Breast epithelium (tissue), 4 donors: Measurements from ENCODE around the gene SPATA12. TPM values are rescaled to one million over a fixed set of nuclear protein-coding genes. Genes with fewer than 3 reads are reported as not detected.

Source experiments
- DNase-seq, 2 donors: peaks; one replicate each; pipeline ENCODE4 v3.0.0-alpha.2; 2019; ENCODE audit warnings: low spot score in 2 of 2
- H3K27ac ChIP-seq, 2 donors: fragments of 200-600 bp; sonication (generic) in 1 of 2; one replicate each; pipeline ENCODE4 v1.5.1; 2016 to 2019; ENCODE audit warnings: mild to moderate bottlenecking in 1 of 2
- H3K27me3 ChIP-seq, 2 donors: fragments of 200-600 bp; sonication (generic) in 1 of 2; one replicate each; pipeline versions ENCODE4 v1.5.1 to v1.6.0; 2017 to 2019; ENCODE audit warnings: control low read depth in 1 of 2, mild to moderate bottlenecking in 1 of 2
- H3K36me3 ChIP-seq: fragments of 200-600 bp; one replicate; pipeline ENCODE4 v1.5.1; 2019
- H3K4me1 ChIP-seq, 2 donors: fragments of 200-600 bp; sonication (generic); one replicate each; pipeline ENCODE4 v1.5.1; 2016 to 2019; ENCODE audit warnings: control low read depth in 1 of 2
- H3K4me3 ChIP-seq, 3 donors: fragments of 200-600 bp; sonication (generic); 1 replicate in 2 of 3; 2 replicates in 1 of 3; pipeline ENCODE4 v1.5.1; 2016 to 2019; ENCODE audit warnings: mild to moderate bottlenecking in 3 of 3, moderate library complexity in 2 of 3
- H3K9me3 ChIP-seq, 2 donors: fragments of 200-600 bp; sonication (generic) in 1 of 2; one replicate each; pipeline ENCODE4 v1.5.1; 2016 to 2019; ENCODE audit warnings: control low read depth in 1 of 2
- POLR2A ChIP-seq: fragments of 450-650 bp; IDR thresholded peaks from one replicate; pipeline ENCODE4 v1.6.1; 2016; ENCODE audit warnings: antibody characterized with exemption, mild to moderate bottlenecking, moderate library complexity
- POLR2AphosphoS5 ChIP-seq, 3 donors: sonication (generic); formaldehyde crosslinking; IDR thresholded peaks; one replicate each; pipeline ENCODE4 v1.6.1; 2017; ENCODE audit warnings: antibody characterized with exemption in 3 of 3
- intact Hi-C: fragments of 100-400 bp; cut with DNase I; formaldehyde crosslinking; loops from one replicate; pipeline ENCODE4 v1.15.1; 2023; ENCODE audit warnings: low total_unique reads
- total RNA-seq, 3 donors: library from RNA; depleted of rRNA; stranded (reverse); fragments of >200 nt; gene quantifications; one replicate each; pipeline ENCODE4 v1.1.0, GENCODE V29; 2016
- TF ChIP-seq, protein P1 (sequence below), 3 donors: fragments of 450-650 bp; IDR thresholded peaks; one replicate each; pipeline ENCODE4 v1.5.1; 2016 to 2017; ENCODE audit warnings: antibody characterized with exemption in 3 of 3, mild to moderate bottlenecking in 3 of 3, moderate library complexity in 3 of 3

SPATA12 gene
- total RNA-seq, 3 donors from 2014 or later: 0.29 TPM; not detected in 2

DNA sequence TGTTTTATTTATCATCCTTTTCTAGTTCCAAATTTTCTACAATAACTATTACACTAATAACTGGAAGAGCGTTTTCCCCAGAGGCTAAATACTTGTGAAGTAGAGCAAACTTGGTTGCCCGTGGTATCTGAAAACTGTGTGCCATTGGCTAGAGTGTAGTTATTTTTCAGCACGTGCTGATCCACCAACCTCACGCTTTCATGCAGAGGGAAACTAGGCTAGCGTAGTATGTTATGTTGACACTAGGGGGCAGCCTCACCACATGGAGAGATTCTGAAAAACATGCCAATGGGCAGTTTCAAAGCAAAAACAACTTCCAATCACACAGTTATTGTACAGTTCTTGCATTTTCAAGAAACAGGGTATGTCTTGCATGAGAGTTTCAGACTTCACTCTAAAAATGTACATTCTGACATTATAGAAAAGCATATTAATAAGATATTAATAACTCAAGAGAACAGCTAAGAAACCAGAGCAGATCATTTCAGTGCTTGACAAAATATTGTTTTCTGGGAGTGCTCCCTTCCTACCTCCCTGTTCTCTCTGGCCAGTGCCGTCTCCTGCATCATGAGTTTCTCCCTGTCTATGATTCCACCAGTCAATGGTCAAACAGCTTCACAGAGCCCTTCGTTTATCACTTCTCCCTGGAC, 39.7 kb downstream of the SPATA12 start:
- intact Hi-C loops: no loop called here
- Histone ChIP-seq H3K4me1 (no peaks in the 10 kb centered on the region), H3K36me3 (no peaks in the 10 kb centered on the region), H3K4me3 (no peak overlapping the region), H3K27ac (peak overlapping the region in 1 of 2 donors; percentile 16), H3K9me3 (no peaks in the 10 kb centered on the region), H3K27me3 (no peaks in the 10 kb centered on the region)
- peak; percentile 59 to 60 for DNase-seq
- TF ChIP-seq POLR2AphosphoS5 (IDR thresholded peaks at IDR 0.05) (peak in 1 of 3 donors; percentile 42), POLR2A (no peak)
- TF ChIP-seq, protein P1, sequence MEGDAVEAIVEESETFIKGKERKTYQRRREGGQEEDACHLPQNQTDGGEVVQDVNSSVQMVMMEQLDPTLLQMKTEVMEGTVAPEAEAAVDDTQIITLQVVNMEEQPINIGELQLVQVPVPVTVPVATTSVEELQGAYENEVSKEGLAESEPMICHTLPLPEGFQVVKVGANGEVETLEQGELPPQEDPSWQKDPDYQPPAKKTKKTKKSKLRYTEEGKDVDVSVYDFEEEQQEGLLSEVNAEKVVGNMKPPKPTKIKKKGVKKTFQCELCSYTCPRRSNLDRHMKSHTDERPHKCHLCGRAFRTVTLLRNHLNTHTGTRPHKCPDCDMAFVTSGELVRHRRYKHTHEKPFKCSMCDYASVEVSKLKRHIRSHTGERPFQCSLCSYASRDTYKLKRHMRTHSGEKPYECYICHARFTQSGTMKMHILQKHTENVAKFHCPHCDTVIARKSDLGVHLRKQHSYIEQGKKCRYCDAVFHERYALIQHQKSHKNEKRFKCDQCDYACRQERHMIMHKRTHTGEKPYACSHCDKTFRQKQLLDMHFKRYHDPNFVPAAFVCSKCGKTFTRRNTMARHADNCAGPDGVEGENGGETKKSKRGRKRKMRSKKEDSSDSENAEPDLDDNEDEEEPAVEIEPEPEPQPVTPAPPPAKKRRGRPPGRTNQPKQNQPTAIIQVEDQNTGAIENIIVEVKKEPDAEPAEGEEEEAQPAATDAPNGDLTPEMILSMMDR (IDR thresholded peaks at IDR 0.05): peak; percentile 79 to 92 (median 91)

DNA sequence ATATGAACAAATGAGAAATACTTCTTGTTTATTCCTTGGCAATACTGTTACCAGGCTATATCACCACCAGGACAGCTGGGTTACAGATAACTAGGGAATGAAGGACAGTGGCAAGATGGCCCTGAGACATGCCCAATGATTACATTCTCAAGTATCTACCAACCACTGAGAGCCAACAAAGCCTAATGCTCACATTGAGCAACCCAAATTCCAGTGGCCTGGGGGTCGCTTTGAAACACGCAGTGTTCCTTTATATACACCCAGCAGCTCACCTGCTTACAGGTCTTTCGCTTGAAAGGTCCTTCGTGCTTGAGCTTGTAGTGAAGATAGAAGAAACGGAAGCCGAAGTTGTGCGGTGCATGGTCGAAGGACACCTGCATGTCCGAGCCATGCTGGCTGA, 45.1 kb downstream of the SPATA12 start:
- TF ChIP-seq, protein P1 (IDR thresholded peaks at IDR 0.05): no peak
- TF ChIP-seq POLR2A (no peak), POLR2AphosphoS5 (IDR thresholded peaks at IDR 0.05) (no peak)
- no peak for DNase-seq
- Histone ChIP-seq H3K4me3 (no peak overlapping the region), H3K36me3 (no peaks in the 10 kb centered on the region), H3K27ac (no peak overlapping the region), H3K27me3 (no peaks in the 10 kb centered on the region), H3K9me3 (no peaks in the 10 kb centered on the region), H3K4me1 (no peaks in the 10 kb centered on the region)
- intact Hi-C loops: no loop called here

DNA sequence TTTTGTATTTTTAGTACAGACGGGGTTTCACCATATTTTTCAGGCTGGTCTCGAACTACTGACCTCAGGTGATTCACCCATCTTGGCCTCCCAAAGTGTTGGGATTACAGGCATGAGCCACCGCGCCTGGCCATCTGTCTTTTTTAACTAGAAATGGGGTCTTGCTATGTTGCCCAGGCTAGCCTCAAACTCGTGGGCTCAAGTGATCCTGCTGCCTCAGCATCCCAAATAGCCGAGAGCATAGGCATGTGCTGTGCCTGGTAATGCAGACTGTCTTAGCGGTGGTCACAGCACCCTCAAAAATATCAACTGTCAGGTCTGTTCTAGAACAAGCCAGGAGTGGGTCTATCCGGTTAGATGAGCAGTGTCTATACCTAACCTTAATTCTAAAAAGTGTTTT, 48.2 kb downstream of the SPATA12 start:
- TF ChIP-seq POLR2A (no peak), POLR2AphosphoS5 (IDR thresholded peaks at IDR 0.05) (no peak)
- TF ChIP-seq, protein P1 (IDR thresholded peaks at IDR 0.05): no peak
- Histone ChIP-seq H3K4me1 (no peaks in the 10 kb centered on the region), H3K4me3 (no peak overlapping the region), H3K27me3 (no peaks in the 10 kb centered on the region), H3K36me3 (no peaks in the 10 kb centered on the region), H3K27ac (peak overlapping the region; percentile 20 to 42), H3K9me3 (no peaks in the 10 kb centered on the region)
- intact Hi-C loops: no loop called here
- no peak for DNase-seq

DNA sequence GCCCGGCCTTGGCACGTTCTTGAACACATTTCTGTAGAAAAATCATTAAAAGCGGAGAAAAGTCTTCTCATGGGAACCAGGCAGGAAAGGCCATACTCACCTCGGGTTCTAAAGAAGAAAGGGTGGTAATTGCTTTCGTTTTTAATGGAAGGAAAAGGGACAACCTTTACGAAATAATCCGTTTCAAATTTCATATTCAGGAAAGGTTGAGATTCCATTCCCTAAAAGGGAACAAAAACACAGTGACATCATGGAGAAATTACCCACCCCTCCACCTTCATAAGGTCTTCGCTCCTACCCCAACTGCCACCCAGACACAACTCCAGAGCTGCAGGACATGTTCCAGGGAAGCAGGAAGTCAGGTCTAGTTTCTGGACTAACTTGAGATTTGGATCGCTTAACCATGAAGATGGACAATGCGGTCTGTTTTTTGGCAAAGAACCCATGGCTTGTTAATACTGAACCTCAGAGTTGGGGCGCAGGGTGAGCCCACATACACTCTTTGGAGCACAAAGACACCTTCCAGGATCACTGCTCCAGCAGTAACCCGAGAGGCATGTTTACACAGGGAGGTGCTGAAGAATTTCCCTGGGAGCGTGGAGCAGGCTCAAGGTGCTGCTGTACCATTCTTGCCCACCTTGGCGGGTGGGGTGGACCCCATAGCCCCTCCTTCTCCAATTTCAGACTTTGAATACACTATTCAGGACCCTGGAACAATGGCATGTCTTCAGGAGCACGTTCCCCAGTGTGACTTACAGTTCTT, 49.2 kb downstream of the SPATA12 start:
- Histone ChIP-seq H3K27me3 (no peaks in the 10 kb centered on the region), H3K4me3 (peak overlapping the region in 1 of 3 donors; percentile 12), H3K36me3 (no peaks in the 10 kb centered on the region), H3K27ac (peak overlapping the region; percentile 20 to 55), H3K9me3 (no peaks in the 10 kb centered on the region), H3K4me1 (no peaks in the 10 kb centered on the region)
- TF ChIP-seq, protein P1 (IDR thresholded peaks at IDR 0.05): no peak
- TF ChIP-seq POLR2A (no peak), POLR2AphosphoS5 (IDR thresholded peaks at IDR 0.05) (no peak)
- intact Hi-C loops: no loop called here
- DNase-seq: no peak

DNA sequence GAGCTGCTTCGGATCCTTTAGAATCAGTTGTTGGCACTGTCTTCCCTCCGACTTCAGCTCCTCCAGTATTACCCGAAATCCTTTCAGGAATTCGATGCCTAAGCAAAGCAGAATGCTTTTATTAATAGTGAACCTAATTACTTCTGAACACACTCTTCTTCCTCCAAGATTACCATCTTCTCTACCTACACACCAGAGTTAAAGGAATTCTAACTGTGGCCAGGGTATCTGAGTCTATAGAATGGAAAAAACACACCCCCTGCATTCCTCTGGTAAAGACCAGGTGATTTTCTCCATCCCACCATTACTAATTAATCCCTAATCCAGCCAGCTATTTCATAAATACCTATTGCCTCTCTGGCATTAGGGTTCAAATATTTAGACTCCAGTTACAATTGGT, 49.8 kb downstream of the SPATA12 start:
- no peaks in the 10 kb centered on the region for H3K27me3 ChIP-seq

More for the DNA sequence above, 49.8 kb downstream of the SPATA12 start:
- H3K4me3 ChIP-seq: no peak overlapping the region
- no peaks in the 10 kb centered on the region for H3K4me1 ChIP-seq
- no peaks in the 10 kb centered on the region for H3K9me3 ChIP-seq
- TF ChIP-seq, protein P1 (IDR thresholded peaks at IDR 0.05): no peak
- no peak for TF ChIP-seq POLR2A
- no peak for TF ChIP-seq POLR2AphosphoS5 (IDR thresholded peaks at IDR 0.05)
- intact Hi-C loops: no loop called here
- no peak for DNase-seq
- H3K36me3 ChIP-seq: no peaks in the 10 kb centered on the region
- peak overlapping the region; percentile 20 to 55 for H3K27ac ChIP-seq
